Thyroid gland (tissue), 4 donors: ENCODE results near the gene ANKRD34A. TPM values are rescaled to one million over a fixed set of nuclear protein-coding genes. Genes with fewer than 3 reads are reported as not detected.

Source experiments
- DNase-seq, 2 donors: peaks; one replicate each; pipeline ENCODE4 v3.0.0-alpha.2; 2019
- H3K27ac ChIP-seq, 3 donors: fragments of 200-600 bp; sonication (generic); 1 replicate in 2 of 3; 2 replicates in 1 of 3; pipeline ENCODE4 v1.5.1; 2016 to 2019; ENCODE audit warnings: mild to moderate bottlenecking in 1 of 3, moderate library complexity in 1 of 3
- H3K27me3 ChIP-seq: fragments of 200-600 bp; sonication (generic); one replicate; pipeline ENCODE4 v1.5.1; 2019
- H3K36me3 ChIP-seq, 2 donors: fragments of 200-600 bp; sonication (generic); one replicate each; pipeline ENCODE4 v1.5.1; 2016 to 2019
- H3K4me1 ChIP-seq, 2 donors: fragments of 200-600 bp; sonication (generic); one replicate each; pipeline ENCODE4 v1.5.1; 2017 to 2019
- H3K4me3 ChIP-seq, 3 donors: fragments of 200-600 bp; sonication (generic); replicated peaks in 1 of 3; 1 replicate in 2 of 3; 2 replicates in 1 of 3; pipeline ENCODE4 v1.5.1; 2016; ENCODE audit warnings: mild to moderate bottlenecking in 1 of 3
- H3K9me3 ChIP-seq: fragments of 200-600 bp; sonication (generic); one replicate; pipeline ENCODE4 v1.5.1; 2017
- CTCF ChIP-seq, 6 experiments: fragments of 200-600 bp in 3 of 6; fragments of 450-650 bp in 3 of 6; sonication (generic) in 3 of 6; IDR thresholded peaks; one replicate each; pipeline ENCODE4 v1.5.1; 2016 to 2019; ENCODE audit warnings: antibody characterized with exemption in 6 of 6, mild to moderate bottlenecking in 2 of 6, inconsistent platforms in 1 of 6, moderate library complexity in 1 of 6
- POLR2A ChIP-seq, 2 donors: fragments of 450-650 bp; IDR thresholded peaks; one replicate each; pipeline ENCODE4 v1.6.1; 2017; ENCODE audit warnings: antibody characterized with exemption in 2 of 2, mild to moderate bottlenecking in 2 of 2, moderate library complexity in 1 of 2
- WGBS, 2 donors: methylation state at CpG; one replicate each; pipeline ENCODE4 v1.1.5; 2017; 5-methylcytosine and 5-hydroxymethylcytosine counted together
- intact Hi-C: fragments of 100-400 bp; cut with DNase I; formaldehyde crosslinking; loops from one replicate; pipeline ENCODE4 v1.15.1; 2023
- total RNA-seq, 4 donors: library from RNA; depleted of rRNA; stranded (reverse); fragments of >200 nt; gene quantifications; one replicate each; pipeline ENCODE4 v1.2.3, GENCODE V29; 2016

ANKRD34A gene
- total RNA-seq, 4 donors from 2014 or later: 0.13 to 2.0 (median 0.97) TPM

DNA sequence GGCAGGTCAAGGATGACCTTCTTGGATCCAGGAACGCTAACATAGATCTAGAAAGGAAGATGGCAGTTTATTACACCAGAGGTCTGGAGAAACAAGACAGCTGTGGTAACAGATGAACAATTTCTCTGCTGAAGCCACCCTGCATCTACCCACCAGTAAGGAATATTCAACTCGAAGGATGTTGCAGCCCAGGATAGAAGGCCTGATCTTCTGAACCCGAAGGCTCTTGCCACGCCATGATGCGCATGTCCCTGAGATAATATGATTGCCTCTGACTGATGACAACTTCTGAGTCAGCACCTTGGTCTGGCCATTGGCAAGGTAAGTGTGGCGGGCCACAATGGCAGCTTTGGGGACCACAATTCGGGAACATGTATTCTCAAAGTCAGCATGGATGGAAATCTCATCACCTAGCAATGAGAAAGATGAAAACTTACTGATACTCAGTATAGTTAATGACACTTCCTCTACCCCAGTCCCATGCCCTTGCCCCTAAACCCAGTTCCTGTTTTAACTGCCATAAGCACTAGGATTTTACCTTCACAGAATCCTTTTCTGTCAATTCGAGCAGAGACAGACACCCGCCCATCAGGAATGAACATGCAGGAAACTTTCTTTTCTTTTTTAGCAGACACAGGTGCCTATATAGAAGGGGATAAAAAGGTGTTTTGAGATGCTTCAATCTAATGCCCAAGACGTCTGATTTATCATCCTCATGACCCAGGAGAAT, 30.2 kb upstream of the ANKRD34A start:
- Histone ChIP-seq H3K4me1 (peaks cover 22 to 36% of the 10 kb centered on the region in 2 donors), H3K9me3 (no peaks in the 10 kb centered on the region), H3K4me3 (peak overlapping the region; percentile 31 to 97 (median 82)), H3K27ac (peak overlapping the region; percentile 94 to 96 (median 95)), H3K36me3 (peaks cover 40 to 44% of the 10 kb centered on the region in 2 donors), H3K27me3 (no peaks in the 10 kb centered on the region)
- 12 to 40% methylated on average over 10 of the region's 10 CpGs for WGBS, 2 donors
- intact Hi-C loops: no loop called here
- TF ChIP-seq POLR2A (IDR thresholded peaks at IDR 0.05): no peak
- no peak for TF ChIP-seq CTCF (IDR thresholded peaks at IDR 0.05)
- DNase-seq: peak in 1 of 2 donors; percentile 8

- H3K9me3 ChIP-seq: no peaks in the 10 kb centered on the region
- H3K27me3 ChIP-seq: no peaks in the 10 kb centered on the region
- TF ChIP-seq CTCF (IDR thresholded peaks at IDR 0.05) (no peak), POLR2A (IDR thresholded peaks at IDR 0.05) (peak in 1 of 2 donors; percentile 1)
- peaks cover 40 to 44% of the 10 kb centered on the region in 2 donors for H3K36me3 ChIP-seq
- H3K4me3 ChIP-seq: peak overlapping the region; percentile 31 to 97 (median 82)
- 30 to 39% methylated on average over 6 of the region's 6 CpGs for WGBS, 2 donors
- peak overlapping the region; percentile 94 to 96 (median 95) for H3K27ac ChIP-seq
- H3K4me1 ChIP-seq: peaks cover 19 to 30% of the 10 kb centered on the region in 2 donors
- peak in 1 of 2 donors; percentile 6 for DNase-seq
- intact Hi-C loops: no loop called here
These were observed 29.4 kb upstream of the ANKRD34A start for GRCh38 chr1:145993618-145994390.

DNA sequence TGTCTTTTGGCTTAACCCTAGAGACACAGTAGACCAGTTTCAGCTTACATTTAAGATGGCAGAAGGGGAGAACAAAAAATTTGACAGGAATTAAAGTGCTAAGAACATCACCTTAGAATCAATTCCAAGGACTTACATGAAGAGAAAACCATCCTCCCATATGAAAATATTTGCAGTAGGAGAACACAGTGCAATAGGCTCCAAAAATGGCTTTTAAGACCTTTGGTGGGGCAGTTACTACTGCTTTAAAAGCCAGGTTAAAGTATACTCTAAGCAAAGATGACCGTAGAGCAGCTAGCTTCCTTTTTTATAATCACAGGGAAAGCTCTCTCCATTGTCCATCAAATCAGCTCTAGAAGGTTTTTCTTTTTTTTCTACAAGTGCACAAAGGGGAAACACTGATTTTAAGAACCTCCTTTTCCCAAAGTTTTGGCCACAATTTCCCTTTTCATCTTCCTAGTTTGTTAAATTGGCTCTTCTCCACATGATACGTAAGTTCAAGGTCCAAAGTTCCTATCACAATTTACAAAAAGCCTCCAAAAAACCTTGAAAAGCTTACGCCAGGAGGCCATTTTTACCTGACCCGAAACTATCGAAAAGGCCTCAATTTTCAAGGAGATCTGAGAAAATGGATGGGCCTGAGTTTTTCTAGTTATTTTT, 28.7 kb upstream of the ANKRD34A start:
- WGBS, 2 donors: 49 to 71% methylated on average over 5 of the region's 5 CpGs
- Histone ChIP-seq H3K36me3 (peaks cover 40 to 44% of the 10 kb centered on the region in 2 donors), H3K27me3 (no peaks in the 10 kb centered on the region), H3K9me3 (no peaks in the 10 kb centered on the region), H3K4me1 (peaks cover 22 to 26% of the 10 kb centered on the region in 2 donors), H3K27ac (peak overlapping the region; percentile 94 to 96 (median 95)), H3K4me3 (peak overlapping the region; percentile 8 to 97 (median 82))
- TF ChIP-seq CTCF (IDR thresholded peaks at IDR 0.05) (no peak), POLR2A (IDR thresholded peaks at IDR 0.05) (no peak)
- intact Hi-C loops: no loop called here
- no peak for DNase-seq

- H3K9me3 ChIP-seq: no peaks in the 10 kb centered on the region
- no peaks in the 10 kb centered on the region for H3K27me3 ChIP-seq
- H3K4me1 ChIP-seq: peaks cover 20 to 28% of the 10 kb centered on the region in 2 donors
- TF ChIP-seq POLR2A (IDR thresholded peaks at IDR 0.05) (peak in 1 of 2 donors; percentile 45), CTCF (IDR thresholded peaks at IDR 0.05) (no peak)
- 65 to 84% methylated on average over 1 of the region's 1 CpG for WGBS, 2 donors
- peak in 1 of 2 donors; percentile 4 for DNase-seq
- H3K36me3 ChIP-seq: peaks cover 40 to 44% of the 10 kb centered on the region in 2 donors
- intact Hi-C loops: no loop called here
- peak overlapping the region; percentile 94 to 96 (median 95) for H3K27ac ChIP-seq
- H3K4me3 ChIP-seq: peak overlapping the region; percentile 8 to 97 (median 82)
These were observed 28.1 kb upstream of the ANKRD34A start for GRCh38 chr1:145992502-145992936.
